Uterus (tissue), 4 donors: Measurements from ENCODE around the gene CREB3L2. TPM values are rescaled to one million over a fixed set of nuclear protein-coding genes. Genes with fewer than 3 reads are reported as not detected.

ENCODE experiments used
- DNase-seq, 2 donors: peaks; one replicate each; pipeline ENCODE4 v3.0.0-alpha.2; 2019 to 2020
- H3K27ac ChIP-seq, 2 donors: fragments of 200-600 bp; sonication (generic); 1 replicate in 1 of 2; 2 replicates in 1 of 2; pipeline ENCODE4 v1.5.1; 2016 to 2018
- H3K27me3 ChIP-seq, 2 donors: fragments of 200-600 bp; sonication (generic); one replicate each; pipeline ENCODE4 v1.5.1; 2018 to 2019; ENCODE audit warnings: control low read depth in 1 of 2
- H3K36me3 ChIP-seq, 2 donors: fragments of 200-600 bp; sonication (generic); one replicate each; pipeline ENCODE4 v1.5.1; 2019; ENCODE audit warnings: control low read depth in 1 of 2
- H3K4me1 ChIP-seq, 2 donors: fragments of 200-600 bp; sonication (generic); one replicate each; pipeline ENCODE4 v1.5.1; 2018 to 2019; ENCODE audit warnings: control low read depth in 1 of 2
- H3K4me3 ChIP-seq, 2 donors: fragments of 200-600 bp; sonication (generic); 1 replicate in 1 of 2; 2 replicates in 1 of 2; pipeline ENCODE4 v1.5.1; 2018 to 2019; ENCODE audit warnings: mild to moderate bottlenecking in 1 of 2
- H3K9me3 ChIP-seq, 2 donors: fragments of 200-600 bp; sonication (generic); one replicate each; pipeline ENCODE4 v1.5.1; 2019; ENCODE audit warnings: control low read depth in 1 of 2
- POLR2A ChIP-seq, 2 donors: fragments of 450-650 bp; IDR thresholded peaks; one replicate each; pipeline ENCODE4 v1.6.1; 2016; ENCODE audit warnings: antibody characterized with exemption in 2 of 2, mild to moderate bottlenecking in 1 of 2, moderate library complexity in 1 of 2
- intact Hi-C: fragments of 100-400 bp; cut with DNase I; formaldehyde crosslinking; loops from one replicate; pipeline ENCODE4 v1.15.1; 2023; ENCODE audit warnings: low total_unique reads
- total RNA-seq, 4 donors: library from RNA; depleted of rRNA in 3 of 4; stranded (reverse); fragments of >200 nt in 3 of 4; gene quantifications; one replicate each; pipeline versions ENCODE4 v1.1.0 to v1.2.4, GENCODE V29; 2014 to 2023
- TF ChIP-seq, protein P1 (sequence below), 4 experiments: fragments of 200-600 bp in 2 of 4; fragments of 450-650 bp in 2 of 4; sonication (generic) in 2 of 4; IDR thresholded peaks; one replicate each; pipeline ENCODE4 v1.5.1; 2016 to 2019; ENCODE audit warnings: antibody characterized with exemption in 4 of 4, mild to moderate bottlenecking in 2 of 4, moderate library complexity in 1 of 4
- donor health status: DM: yes; HTN: yes; CAD: no.

The CREB3L2 gene
- total RNA-seq, 4 donors from 2014 or later: 24.7 to 185 (median 41.1) TPM

DNA sequence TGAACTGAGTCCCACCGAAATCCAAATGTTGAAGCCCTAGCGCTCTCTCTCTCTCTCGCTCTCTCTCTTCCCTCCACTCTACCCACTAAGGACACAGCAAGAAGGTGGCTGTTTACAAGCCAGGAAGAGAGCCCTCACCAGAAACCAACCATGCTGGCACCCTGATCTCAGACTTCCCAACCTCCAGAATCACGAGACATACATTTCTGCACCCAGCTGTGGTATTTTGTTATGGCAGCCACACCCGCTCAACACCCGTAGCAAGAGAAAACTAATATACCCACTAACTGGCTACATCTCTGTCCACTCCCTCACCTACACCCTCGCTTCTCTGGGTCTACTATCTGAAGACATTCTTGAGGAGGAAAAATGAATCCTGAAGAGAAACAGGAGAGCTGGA, 54.8 kb downstream of the CREB3L2 start:
- H3K4me1 ChIP-seq: peaks cover 3 to 23% of the 10 kb centered on the region in 2 donors
- H3K36me3 ChIP-seq: no peaks in the 10 kb centered on the region
- no peak overlapping the region for H3K4me3 ChIP-seq
- no peak for DNase-seq
- intact Hi-C loops: no loop called here
- TF ChIP-seq, protein P1, sequence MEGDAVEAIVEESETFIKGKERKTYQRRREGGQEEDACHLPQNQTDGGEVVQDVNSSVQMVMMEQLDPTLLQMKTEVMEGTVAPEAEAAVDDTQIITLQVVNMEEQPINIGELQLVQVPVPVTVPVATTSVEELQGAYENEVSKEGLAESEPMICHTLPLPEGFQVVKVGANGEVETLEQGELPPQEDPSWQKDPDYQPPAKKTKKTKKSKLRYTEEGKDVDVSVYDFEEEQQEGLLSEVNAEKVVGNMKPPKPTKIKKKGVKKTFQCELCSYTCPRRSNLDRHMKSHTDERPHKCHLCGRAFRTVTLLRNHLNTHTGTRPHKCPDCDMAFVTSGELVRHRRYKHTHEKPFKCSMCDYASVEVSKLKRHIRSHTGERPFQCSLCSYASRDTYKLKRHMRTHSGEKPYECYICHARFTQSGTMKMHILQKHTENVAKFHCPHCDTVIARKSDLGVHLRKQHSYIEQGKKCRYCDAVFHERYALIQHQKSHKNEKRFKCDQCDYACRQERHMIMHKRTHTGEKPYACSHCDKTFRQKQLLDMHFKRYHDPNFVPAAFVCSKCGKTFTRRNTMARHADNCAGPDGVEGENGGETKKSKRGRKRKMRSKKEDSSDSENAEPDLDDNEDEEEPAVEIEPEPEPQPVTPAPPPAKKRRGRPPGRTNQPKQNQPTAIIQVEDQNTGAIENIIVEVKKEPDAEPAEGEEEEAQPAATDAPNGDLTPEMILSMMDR (IDR thresholded peaks at IDR 0.05): no peak
- TF ChIP-seq POLR2A (IDR thresholded peaks at IDR 0.05): no peak
- H3K27me3 ChIP-seq: no peaks in the 10 kb centered on the region
- H3K27ac ChIP-seq: no peak overlapping the region
- no peaks in the 10 kb centered on the region for H3K9me3 ChIP-seq

DNA sequence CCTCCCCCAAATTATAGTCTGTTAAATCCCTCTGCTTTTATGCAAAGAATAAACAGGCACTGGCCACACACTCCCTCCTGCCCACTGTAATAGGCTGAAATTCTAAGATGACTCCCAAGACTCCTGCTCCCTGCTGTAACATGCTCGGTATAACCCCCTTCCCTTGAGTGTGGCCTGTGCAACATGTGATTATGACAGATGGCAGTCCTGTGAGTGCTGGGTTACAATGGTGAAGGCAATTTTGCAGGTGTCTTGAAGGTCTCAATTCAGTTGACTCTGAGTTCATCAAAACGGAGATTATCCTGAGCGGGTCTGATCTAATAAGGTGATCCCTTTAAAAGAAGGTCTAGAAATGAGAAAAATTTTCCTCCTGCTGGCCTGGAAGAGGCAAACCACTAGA, 55.9 kb downstream of the CREB3L2 start:
- no peak for DNase-seq
- H3K4me3 ChIP-seq: no peak overlapping the region
- no peak for TF ChIP-seq POLR2A (IDR thresholded peaks at IDR 0.05)
- TF ChIP-seq, protein P1 (IDR thresholded peaks at IDR 0.05): no peak
- intact Hi-C loops: no loop called here
- no peaks in the 10 kb centered on the region for H3K27me3 ChIP-seq
- no peaks in the 10 kb centered on the region for H3K36me3 ChIP-seq
- peaks cover 3 to 26% of the 10 kb centered on the region in 2 donors for H3K4me1 ChIP-seq
- peak overlapping the region in 1 of 2 donors; percentile 88 for H3K27ac ChIP-seq
- H3K9me3 ChIP-seq: no peaks in the 10 kb centered on the region

DNA sequence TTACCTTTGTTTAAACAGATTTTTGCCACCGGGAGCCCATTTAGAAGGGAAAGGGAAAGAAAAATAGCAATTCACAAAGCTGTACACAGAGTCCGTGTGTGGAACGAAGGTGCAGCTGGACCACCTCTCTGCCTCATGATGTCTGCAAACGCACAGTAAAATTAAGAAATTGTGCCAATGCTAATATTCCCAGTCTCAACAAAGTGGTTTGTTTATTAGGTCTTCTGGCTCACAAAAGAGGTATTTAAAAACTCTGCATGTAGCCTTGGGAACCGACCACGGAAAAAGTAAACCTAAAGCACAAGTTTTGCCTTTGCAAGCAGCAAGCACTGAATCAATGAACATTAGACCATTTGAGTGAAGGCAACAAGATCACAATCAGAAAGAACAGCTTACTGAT, 57.7 kb downstream of the CREB3L2 start:
- intact Hi-C loops: no loop called here
- H3K27ac ChIP-seq: peak overlapping the region; percentile 74 to 88
- H3K36me3 ChIP-seq: no peaks in the 10 kb centered on the region
- no peak for TF ChIP-seq POLR2A (IDR thresholded peaks at IDR 0.05)
- TF ChIP-seq, protein P1 (IDR thresholded peaks at IDR 0.05): no peak
- H3K9me3 ChIP-seq: no peaks in the 10 kb centered on the region
- peaks cover 0 to 26% of the 10 kb centered on the region in 2 donors for H3K4me1 ChIP-seq
- DNase-seq: no peak
- no peaks in the 10 kb centered on the region for H3K27me3 ChIP-seq
- no peak overlapping the region for H3K4me3 ChIP-seq

DNA sequence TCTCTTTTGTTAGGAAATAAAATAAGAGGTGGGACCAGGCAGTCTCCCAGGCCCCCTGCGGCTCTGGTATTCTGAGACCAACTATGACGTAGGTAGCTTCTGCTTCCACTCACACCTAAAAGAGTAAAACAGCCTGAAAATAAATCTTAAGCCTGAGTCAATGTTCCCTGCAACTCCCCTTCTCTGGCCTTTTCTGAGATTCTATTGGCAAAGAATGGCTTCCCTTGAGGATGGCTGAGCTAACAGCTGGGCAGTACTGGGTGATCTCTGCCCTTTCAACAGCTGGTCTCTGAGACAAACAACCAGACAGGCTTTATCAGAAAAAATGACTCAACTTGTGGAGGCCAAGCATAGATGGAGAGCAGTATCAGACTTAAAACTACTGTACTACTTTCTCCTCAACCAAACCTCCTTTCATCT, 58.7 kb downstream of the CREB3L2 start:
- intact Hi-C loops: no loop called here
- no peak overlapping the region for H3K4me3 ChIP-seq
- no peaks in the 10 kb centered on the region for H3K36me3 ChIP-seq
- peaks cover 0 to 28% of the 10 kb centered on the region in 2 donors for H3K4me1 ChIP-seq
- no peaks in the 10 kb centered on the region for H3K27me3 ChIP-seq
- no peak for TF ChIP-seq POLR2A (IDR thresholded peaks at IDR 0.05)
- TF ChIP-seq, protein P1 (IDR thresholded peaks at IDR 0.05): no peak
- H3K9me3 ChIP-seq: no peaks in the 10 kb centered on the region
- H3K27ac ChIP-seq: peak overlapping the region; percentile 74 to 88
- DNase-seq: peak; percentile 68 to 76

DNA sequence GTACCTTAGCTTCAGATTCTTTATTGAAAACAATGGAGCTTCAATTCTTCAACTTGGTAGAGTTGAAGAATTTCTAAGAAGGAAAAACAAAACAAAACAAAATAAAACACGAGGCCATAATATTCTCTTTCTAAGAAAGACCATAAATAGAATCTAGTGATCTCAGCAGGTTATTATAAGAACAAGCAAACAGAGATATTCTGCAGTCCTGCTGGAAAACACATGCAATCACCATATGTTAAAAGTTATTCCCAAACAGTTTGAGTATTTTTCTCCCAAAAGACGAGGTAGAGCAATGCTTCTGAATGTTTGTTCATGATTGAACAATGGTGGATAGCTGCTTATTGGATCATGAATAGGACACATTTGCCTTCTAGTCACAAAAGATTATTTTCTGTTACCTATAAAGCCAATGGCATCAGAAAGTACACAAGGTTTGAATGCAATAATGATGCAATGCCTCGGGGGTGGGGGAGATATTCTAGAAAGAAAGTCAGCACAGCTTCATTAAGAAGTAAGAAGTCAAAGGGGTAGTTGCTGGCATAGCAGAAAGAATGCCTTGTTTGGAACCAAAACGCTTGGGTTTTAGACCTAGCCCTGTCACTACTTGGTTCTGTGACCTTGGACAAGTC, 59.3 kb downstream of the CREB3L2 start:
- peak in 1 of 2 donors; percentile 69 for DNase-seq
- Histone ChIP-seq H3K4me3 (no peak overlapping the region), H3K36me3 (no peaks in the 10 kb centered on the region), H3K27ac (peak overlapping the region; percentile 74 to 88), H3K9me3 (no peaks in the 10 kb centered on the region), H3K4me1 (peaks cover 0 to 28% of the 10 kb centered on the region in 2 donors), H3K27me3 (no peaks in the 10 kb centered on the region)
- intact Hi-C loops: no loop called here
- TF ChIP-seq, protein P1 (IDR thresholded peaks at IDR 0.05): no peak
- no peak for TF ChIP-seq POLR2A (IDR thresholded peaks at IDR 0.05)
